Measurements from ENCODE around the gene AMOT. TPM values are rescaled to one million over a fixed set of nuclear protein-coding genes. Genes with fewer than 3 reads are reported as not detected.

AMOT gene
- total and polyA plus RNA-seq, 5 donors = 2.6 to 18.2 (median 12.8) TPM

GRCh38 chrX:112819813-112820212 is 20.8 kb downstream of the AMOT start:
- DNase-seq = no peak

GRCh38 chrX:112819008-112819640 is 21.5 kb downstream of the AMOT start:
- Histone ChIP-seq H3K27ac (ENCODE audit: low read length) (no peak overlapping the region), H3K4me3 (ENCODE audit: low read length) (no peak overlapping the region), H3K9me3 (ENCODE audit: control insufficient read depth, low read length) (no peaks in the 10 kb centered on the region), H3K27me3 (ENCODE audit: control insufficient read depth, insufficient read depth) (no peaks in the 10 kb centered on the region), H3K4me1 (ENCODE audit: control insufficient read depth, insufficient read depth, low read length) (no peaks in the 10 kb centered on the region)
- no peak for DNase-seq
- ATAC-seq = peak; percentile 69 to 77
- 55% methylated on average over 2 of the region's 2 CpGs for WGBS
- intact Hi-C loops (cut with DNase I) = no loop called here

More at GRCh38 chrX:112819813-112820212, 20.8 kb downstream of the AMOT start:
- Histone ChIP-seq H3K4me3 (ENCODE audit: low read length) (no peak overlapping the region), H3K27me3 (ENCODE audit: control insufficient read depth, insufficient read depth) (no peaks in the 10 kb centered on the region), H3K27ac (ENCODE audit: low read length) (no peak overlapping the region), H3K9me3 (ENCODE audit: control insufficient read depth, low read length) (no peaks in the 10 kb centered on the region), H3K4me1 (ENCODE audit: control insufficient read depth, insufficient read depth, low read length) (no peaks in the 10 kb centered on the region)
- 74% methylated on average over 1 of the region's 1 CpG for WGBS
- intact Hi-C loops (cut with DNase I) = no loop called here
- no peak for ATAC-seq

GRCh38 chrX:112818114-112819007 is 22.3 kb downstream of the AMOT start:
- H3K9me3 ChIP-seq (ENCODE audit: control insufficient read depth, low read length) = no peaks in the 10 kb centered on the region
- H3K27me3 ChIP-seq (ENCODE audit: control insufficient read depth, insufficient read depth) = no peaks in the 10 kb centered on the region
- intact Hi-C loops (cut with DNase I) = no loop called here
- ATAC-seq = peak; percentile 54 to 80
- H3K27ac ChIP-seq (ENCODE audit: low read length) = no peak overlapping the region
- WGBS = 56% methylated on average over 11 of the region's 11 CpGs
- DNase-seq = peak in 2 of 3 donors; percentile 58 to 60
- H3K4me1 ChIP-seq (ENCODE audit: control insufficient read depth, insufficient read depth, low read length) = no peaks in the 10 kb centered on the region
- H3K4me3 ChIP-seq (ENCODE audit: low read length) = no peak overlapping the region

- Histone ChIP-seq H3K9me3 (ENCODE audit: control insufficient read depth, low read length) (no peaks in the 10 kb centered on the region), H3K27me3 (ENCODE audit: control insufficient read depth, insufficient read depth) (no peaks in the 10 kb centered on the region), H3K27ac (ENCODE audit: low read length) (no peak overlapping the region), H3K4me1 (ENCODE audit: control insufficient read depth, insufficient read depth, low read length) (no peaks in the 10 kb centered on the region), H3K4me3 (ENCODE audit: low read length) (no peak overlapping the region)
- ATAC-seq = no peak
- WGBS = 77% methylated on average over 2 of the region's 2 CpGs
- no peak for DNase-seq
- intact Hi-C loops (cut with DNase I) = no loop called here
These were observed 23.7 kb downstream of the AMOT start for GRCh38 chrX:112816908-112817307.

GRCh38 chrX:112814496-112814895 is 26.1 kb downstream of the AMOT start:
- no peaks in the 10 kb centered on the region for H3K9me3 ChIP-seq (ENCODE audit: control insufficient read depth, low read length)
- DNase-seq (no peak), ATAC-seq (no peak)
- intact Hi-C loops (cut with DNase I) = no loop called here
- H3K4me1 ChIP-seq (ENCODE audit: control insufficient read depth, insufficient read depth, low read length) = no peaks in the 10 kb centered on the region
- WGBS = 94% methylated on average over 2 of the region's 2 CpGs
- no peak overlapping the region for H3K4me3 ChIP-seq (ENCODE audit: low read length)
- no peak overlapping the region for H3K27ac ChIP-seq (ENCODE audit: low read length)
- H3K27me3 ChIP-seq (ENCODE audit: control insufficient read depth, insufficient read depth) = no peaks in the 10 kb centered on the region

GRCh38 chrX:112812741-112813140 is 27.9 kb downstream of the AMOT start:
- Histone ChIP-seq H3K4me3 (ENCODE audit: low read length) (no peak overlapping the region), H3K27me3 (ENCODE audit: control insufficient read depth, insufficient read depth) (no peaks in the 10 kb centered on the region), H3K9me3 (ENCODE audit: control insufficient read depth, low read length) (no peaks in the 10 kb centered on the region), H3K4me1 (ENCODE audit: control insufficient read depth, insufficient read depth, low read length) (no peaks in the 10 kb centered on the region), H3K27ac (ENCODE audit: low read length) (no peak overlapping the region)
- ATAC-seq = no peak
- no peak for DNase-seq
- 95% methylated on average over 4 of the region's 4 CpGs for WGBS
- intact Hi-C loops (cut with DNase I) = no loop called here

GRCh38 chrX:112808651-112809195 is 31.9 kb downstream of the AMOT start:
- ATAC-seq = no peak
- H3K4me1 ChIP-seq (ENCODE audit: control insufficient read depth, insufficient read depth, low read length) = no peaks in the 10 kb centered on the region
- intact Hi-C loops (cut with DNase I) = no loop called here

GRCh38 chrX:112808007-112808406 is 32.6 kb downstream of the AMOT start:
- DNase-seq = no peak
- Histone ChIP-seq H3K27ac (ENCODE audit: low read length) (no peak overlapping the region), H3K27me3 (ENCODE audit: control insufficient read depth, insufficient read depth) (no peaks in the 10 kb centered on the region), H3K4me1 (ENCODE audit: control insufficient read depth, insufficient read depth, low read length) (no peaks in the 10 kb centered on the region), H3K4me3 (ENCODE audit: low read length) (no peak overlapping the region), H3K9me3 (ENCODE audit: control insufficient read depth, low read length) (no peaks in the 10 kb centered on the region)
- intact Hi-C loops (cut with DNase I) = no loop called here
- no peak for ATAC-seq
- 89% methylated on average over 4 of the region's 4 CpGs for WGBS

More at GRCh38 chrX:112808651-112809195, 31.9 kb downstream of the AMOT start:
- Histone ChIP-seq H3K27me3 (ENCODE audit: control insufficient read depth, insufficient read depth) (no peaks in the 10 kb centered on the region), H3K27ac (ENCODE audit: low read length) (no peak overlapping the region), H3K9me3 (ENCODE audit: control insufficient read depth, low read length) (no peaks in the 10 kb centered on the region), H3K4me3 (ENCODE audit: low read length) (no peak overlapping the region)
- DNase-seq = no peak
- 57% methylated on average over 3 of the region's 3 CpGs for WGBS

GRCh38 chrX:112803060-112803459 is 37.6 kb downstream of the AMOT start:
- no peaks in the 10 kb centered on the region for H3K4me1 ChIP-seq (ENCODE audit: control insufficient read depth, insufficient read depth, low read length)
- H3K9me3 ChIP-seq (ENCODE audit: control insufficient read depth, low read length) = no peaks in the 10 kb centered on the region
- DNase-seq = no peak
- no peak for ATAC-seq
- intact Hi-C loops (cut with DNase I) = no loop called here
- H3K27ac ChIP-seq (ENCODE audit: low read length) = no peak overlapping the region
- no peak overlapping the region for H3K4me3 ChIP-seq (ENCODE audit: low read length)
- no peaks in the 10 kb centered on the region for H3K27me3 ChIP-seq (ENCODE audit: control insufficient read depth, insufficient read depth)
- WGBS = 89% methylated on average over 3 of the region's 3 CpGs

- Histone ChIP-seq H3K4me3 (ENCODE audit: low read length) (no peak overlapping the region), H3K27me3 (ENCODE audit: control insufficient read depth, insufficient read depth) (no peaks in the 10 kb centered on the region), H3K4me1 (ENCODE audit: control insufficient read depth, insufficient read depth, low read length) (no peaks in the 10 kb centered on the region), H3K9me3 (ENCODE audit: control insufficient read depth, low read length) (no peaks in the 10 kb centered on the region), H3K27ac (ENCODE audit: low read length) (no peak overlapping the region)
- ATAC-seq (no peak), DNase-seq (no peak)
- intact Hi-C loops (cut with DNase I) = no loop called here
- WGBS = 71% methylated on average over 1 of the region's 1 CpG
These were observed 38.1 kb downstream of the AMOT start for GRCh38 chrX:112802541-112802940.
